GM12878 (cell line): ENCODE measurements around the gene TCEA2.

Source experiments
- CTCF ChIP-seq, 3 experiments: IDR thresholded peaks in 2 of 3; conservative IDR thresholded peaks in 1 of 3; 2 replicates each; pipeline ENCODE4 v1.5.1; 2011; ENCODE audit warnings: low read depth in 3 of 3, low read length in 3 of 3, mild to moderate bottlenecking in 3 of 3, control low read depth in 2 of 3, moderate library complexity in 2 of 3, inconsistent platforms in 1 of 3, mixed read lengths in 1 of 3; ENCODE audit not compliant: control insufficient read depth in 2 of 3, insufficient read depth in 1 of 3; ENCODE audit errors: extremely low read depth in 1 of 3
- EZH2 ChIP-seq: IDR thresholded peaks from 2 replicates; pipeline ENCODE4 v1.6.1; 2012; ENCODE audit warnings: low read depth, mild to moderate bottlenecking, control low read depth, inconsistent platforms, low read length, borderline replicate concordance; ENCODE audit not compliant: control insufficient read depth
- FOXK2 ChIP-seq: fragments of 450-650 bp; IDR thresholded peaks from 2 replicates; pipeline ENCODE4 v1.6.1; 2017; ENCODE audit warnings: mild to moderate bottlenecking, moderate library complexity

DNA sequence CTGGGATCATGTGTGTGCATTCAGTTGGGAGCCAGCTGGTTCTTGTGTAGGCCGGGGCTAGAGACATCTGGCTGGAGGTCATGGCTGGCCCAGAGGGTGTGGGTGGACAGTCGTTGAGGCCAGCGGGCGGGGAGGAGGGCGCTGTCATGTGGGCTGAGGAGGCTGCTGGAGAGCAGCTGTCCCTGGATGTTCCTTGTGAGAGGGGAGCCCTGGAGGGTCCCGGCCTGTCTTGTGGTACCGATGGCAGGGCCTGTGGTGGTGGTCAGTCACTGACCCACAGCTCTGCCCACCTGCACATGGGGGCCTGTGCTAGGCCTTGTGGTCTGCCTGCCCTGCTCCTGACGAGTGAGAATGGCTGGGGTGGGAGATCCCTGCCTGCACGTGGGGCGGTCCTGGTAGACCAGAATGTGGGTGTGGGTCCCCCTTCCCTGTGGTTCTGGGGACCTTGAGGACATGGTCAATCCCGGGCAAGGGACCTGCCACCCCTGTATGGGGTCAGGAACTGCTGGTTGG lies 29.0 kb upstream of the TCEA2 start:
- TF ChIP-seq EZH2: no peak
- no peak for TF ChIP-seq FOXK2
- no peak for TF ChIP-seq CTCF (IDR thresholded peaks at IDR 0.05 in 2 of 3, conservative IDR thresholded peaks at IDR 0.05 in 1 of 3; ENCODE audit: control insufficient read depth in 2 of 3, extremely low read depth in 1 of 3, insufficient read depth in 1 of 3, low read depth in 3 of 3, low read length in 3 of 3)
